COLO829 (cell line): ENCODE data around the gene SNW1.
A peak's percentile ranks its signal among the peaks of the same experiment; 100 is the strongest.
"Not testable (repeated sequence)": the region's sequence is repeated elsewhere in the genome, so short reads cannot be mapped to it uniquely, and the experiment has no call there.

Experiments used
- DNase-seq: peaks from one replicate; pipeline ENCODE4 v3.0.0; 2012; ENCODE audit warnings: low spot score

SNW1 gene

DNA sequence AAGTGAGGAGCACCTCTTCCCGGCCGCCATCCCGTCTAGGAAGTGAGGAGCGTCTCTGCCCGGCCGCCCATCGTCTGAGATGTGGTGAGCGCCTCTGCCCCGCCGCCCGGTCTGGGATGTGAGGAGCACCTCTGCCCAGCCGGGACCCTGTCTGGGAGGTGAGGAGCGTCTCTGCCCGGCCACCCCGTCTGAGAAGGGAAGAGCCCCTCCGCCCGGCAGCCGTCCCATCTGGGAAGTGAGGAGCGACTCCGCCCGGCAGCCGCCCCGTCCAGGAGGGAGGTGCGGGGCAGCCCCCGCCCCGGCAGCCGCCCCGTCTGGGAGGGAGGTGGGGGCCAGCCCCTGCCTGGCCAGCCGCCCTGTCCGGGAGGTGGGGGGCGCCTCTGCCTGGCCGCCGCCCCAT, 13.5 kb downstream of the SNW1 start:
- not testable (repeated sequence) for DNase-seq

DNA sequence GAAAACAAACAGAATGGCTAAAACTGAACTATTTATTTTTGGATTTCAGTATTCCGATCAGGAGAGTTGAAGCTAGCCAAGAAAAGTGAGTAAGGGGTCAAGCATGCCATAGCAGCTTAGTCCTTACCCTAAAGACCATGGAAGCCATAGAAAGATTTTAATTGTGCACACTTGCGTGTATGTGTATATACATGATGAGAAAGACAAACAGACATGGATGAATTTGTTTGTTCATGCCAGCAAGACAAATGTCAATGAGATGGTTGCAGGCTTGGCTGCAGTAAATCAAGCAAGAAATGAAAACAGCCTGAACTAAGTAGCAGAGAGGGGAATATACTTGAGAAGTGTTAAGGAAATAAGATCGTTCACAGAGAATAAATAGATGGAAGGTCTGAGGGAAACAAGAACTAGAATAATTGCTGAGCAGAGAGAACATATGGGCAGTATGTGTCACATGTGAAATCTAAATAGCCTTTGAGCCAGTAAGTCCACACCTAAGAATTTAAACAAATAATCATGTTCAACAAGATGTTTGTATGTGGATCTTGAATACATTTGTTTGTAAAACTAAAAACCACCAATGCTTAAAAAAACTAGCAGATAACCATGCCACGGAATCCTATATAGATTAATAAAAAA, 14.8 kb downstream of the SNW1 start:
- DNase-seq, result no peak

DNA sequence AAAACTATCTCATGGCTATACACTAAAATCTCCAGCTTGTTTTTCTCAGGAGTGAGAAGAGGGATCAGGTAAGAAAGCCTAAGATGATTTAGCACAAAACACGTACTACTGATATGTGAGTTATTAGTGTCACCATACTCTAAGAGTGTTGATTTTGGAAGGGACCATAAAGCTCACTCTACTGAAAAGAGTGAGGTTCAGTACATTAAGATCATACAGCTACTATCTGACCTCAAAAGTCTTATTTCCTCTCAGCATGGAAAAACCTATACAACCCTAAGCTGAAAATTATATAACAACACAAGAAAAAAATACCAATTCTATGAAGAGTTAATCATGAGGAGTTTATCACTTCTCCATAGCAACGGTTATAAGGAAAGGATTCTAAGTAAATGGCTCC, 19.5 kb downstream of the SNW1 start:
- no peak for DNase-seq

DNA sequence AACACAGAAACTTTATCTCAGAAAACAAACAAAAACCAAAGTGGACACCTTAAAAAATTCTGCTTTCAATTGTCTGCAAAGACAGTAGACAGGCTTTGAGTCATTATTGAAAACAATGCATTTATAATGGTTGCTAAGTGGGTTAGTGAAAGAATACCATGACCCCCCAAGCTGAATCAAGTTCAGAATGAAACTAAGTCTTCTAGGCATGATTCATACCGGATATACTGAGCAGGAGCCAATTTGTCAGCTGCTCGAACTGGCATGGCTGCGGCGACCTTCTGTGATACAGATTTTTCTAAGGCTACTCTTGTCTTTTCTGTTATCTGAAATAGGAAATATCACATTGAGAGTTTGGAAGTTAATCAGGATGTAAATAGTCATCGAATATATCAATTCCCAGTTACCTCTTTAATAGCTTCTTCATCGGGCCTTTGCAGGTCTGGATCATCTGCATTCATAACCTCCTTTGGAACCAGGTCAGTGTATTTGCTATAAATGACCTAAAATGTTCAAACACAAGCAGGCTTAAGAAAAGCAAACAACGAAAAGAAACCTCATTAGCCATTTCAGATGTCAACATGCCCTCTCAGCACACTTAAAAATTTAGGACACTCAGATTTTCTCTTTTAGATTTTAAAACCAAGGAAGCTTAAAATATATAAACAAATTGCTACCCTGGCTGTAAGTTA, 22.3 kb downstream of the SNW1 start:
- DNase-seq, result peak; percentile 54

DNA sequence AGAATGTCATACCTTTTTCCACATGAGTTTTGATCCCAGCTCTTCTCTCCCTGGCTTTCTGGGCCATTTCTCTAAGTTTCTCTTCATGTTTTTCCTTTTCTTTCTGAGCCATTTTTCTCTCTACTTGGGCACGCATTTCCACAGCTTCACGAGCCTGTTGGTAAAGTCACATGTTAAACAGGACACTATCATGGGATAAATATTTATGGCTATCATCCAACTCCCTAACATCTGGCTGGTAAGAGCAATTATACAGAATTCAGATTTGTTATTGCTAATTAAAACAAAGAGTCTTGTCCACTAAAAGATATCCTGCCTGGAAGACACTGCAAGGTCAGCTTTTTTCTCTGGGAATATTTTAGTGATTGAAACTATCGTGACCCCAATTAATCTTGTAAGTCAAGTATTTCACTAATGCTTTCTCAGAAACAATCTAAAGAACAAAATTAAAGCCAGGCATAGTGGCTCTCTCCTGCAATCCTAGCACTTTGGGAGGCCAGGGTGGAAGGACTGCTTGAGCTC, 29.9 kb downstream of the SNW1 start:
- no peak for DNase-seq

DNA sequence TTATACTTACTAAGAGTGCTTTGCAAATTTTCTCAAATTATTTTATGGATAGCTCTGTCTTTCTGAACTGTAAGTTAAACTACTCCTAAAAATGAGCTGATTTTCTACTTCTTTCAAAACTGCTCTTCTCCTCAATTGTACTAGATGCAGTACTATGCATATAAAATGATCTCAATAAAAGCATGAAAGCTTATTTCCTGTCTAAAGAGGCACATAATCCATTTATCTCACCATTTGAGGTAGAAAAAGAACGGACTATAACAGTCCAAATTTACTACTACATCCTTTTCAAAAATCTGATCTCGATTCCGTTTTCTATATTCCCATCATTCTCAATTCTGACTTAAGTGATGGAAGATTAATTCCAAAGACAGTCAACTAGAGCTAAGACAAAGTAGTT, 38.7 kb downstream of the SNW1 start:
- DNase-seq, result no peak

DNA sequence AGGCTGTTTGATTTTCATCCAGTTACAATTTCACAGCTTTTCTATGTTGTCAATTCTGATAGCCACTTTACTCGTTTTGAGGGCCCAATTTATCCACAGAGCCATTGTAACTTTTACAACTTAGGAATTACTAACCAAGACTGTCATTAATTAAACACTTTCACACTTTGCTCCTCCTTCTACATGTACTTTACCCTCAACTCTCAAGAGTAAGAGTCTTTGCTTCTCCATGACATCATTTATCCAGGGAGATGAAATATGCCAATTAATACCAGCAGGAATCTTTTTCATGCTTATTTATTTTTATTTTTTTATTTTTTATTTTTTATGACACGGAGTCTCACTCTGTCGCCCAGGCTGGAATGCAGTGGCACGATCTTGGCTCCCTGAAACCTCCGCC, 39.5 kb downstream of the SNW1 start:
- no peak for DNase-seq

DNA sequence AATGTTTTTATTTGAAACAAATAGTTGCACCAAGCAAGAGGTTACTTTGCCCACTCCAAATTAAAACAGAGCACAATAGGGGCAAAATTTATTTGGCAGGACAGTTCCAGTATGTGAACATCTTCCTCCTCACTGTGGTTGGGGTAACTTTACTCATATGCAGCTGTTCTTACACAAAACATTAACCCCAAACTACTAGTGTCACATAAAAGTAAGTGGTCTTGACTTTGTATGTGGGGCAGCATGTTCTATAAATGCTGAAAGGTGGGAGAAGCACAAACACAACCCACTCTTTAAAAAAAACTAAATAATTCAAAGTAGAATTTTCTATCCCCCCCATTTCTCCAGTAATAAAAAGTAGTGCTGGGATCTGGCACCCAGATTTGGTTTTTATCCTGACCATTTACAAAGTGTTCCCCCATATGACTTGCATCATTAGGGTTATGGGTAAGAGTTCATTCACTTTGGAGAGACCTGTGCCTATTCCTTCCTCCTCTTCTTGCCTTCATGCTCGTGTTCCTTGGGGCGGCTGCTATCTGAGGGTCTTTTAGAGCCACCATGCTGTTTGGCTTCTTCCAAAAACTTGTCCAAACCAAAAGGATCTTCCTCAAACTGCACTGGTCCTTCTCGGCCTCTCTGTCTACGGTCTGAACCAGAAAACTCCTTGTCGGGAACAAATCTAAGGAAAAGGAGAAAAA, 43.2 kb downstream of the SNW1 start:
- DNase-seq, result no peak

DNA sequence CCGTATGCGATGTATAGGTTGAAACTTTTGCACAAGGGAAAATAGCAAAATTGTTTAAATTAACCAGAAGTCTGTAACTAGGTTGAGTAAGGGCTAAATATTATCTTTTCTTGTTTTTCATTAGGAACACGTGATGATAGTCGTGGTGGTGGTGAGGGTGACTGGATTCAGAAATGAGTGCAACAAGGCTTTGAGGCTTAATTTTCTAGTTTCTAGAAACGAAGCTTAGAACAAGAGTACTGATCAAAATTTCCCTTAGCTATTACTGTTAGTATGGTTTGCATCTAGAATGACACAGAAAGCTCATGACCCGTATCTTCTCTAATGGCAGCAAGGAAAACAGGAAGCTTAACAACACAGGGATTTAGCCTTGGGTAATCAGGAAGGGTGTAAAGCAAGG, 46.0 kb downstream of the SNW1 start:
- no peak for DNase-seq

DNA sequence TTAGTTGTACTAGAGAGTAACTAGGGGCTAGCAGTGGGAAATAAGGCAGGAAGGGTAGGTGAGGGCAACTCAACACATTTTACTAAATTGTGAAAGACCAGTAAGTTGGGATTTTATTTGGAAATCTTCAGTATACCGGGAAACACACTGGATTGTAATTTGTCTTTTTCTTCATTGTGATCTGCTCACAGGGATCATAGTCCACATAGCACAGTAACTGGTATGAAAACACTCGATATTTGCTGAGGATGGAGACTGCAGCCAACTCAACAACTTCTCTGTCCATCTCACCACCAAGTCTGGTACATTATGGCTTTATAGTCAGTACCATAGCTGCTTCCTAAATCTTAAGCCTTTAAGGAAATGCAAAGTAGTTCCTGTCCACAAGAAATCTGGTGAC, 50.6 kb downstream of the SNW1 start:
- no peak for DNase-seq

DNA sequence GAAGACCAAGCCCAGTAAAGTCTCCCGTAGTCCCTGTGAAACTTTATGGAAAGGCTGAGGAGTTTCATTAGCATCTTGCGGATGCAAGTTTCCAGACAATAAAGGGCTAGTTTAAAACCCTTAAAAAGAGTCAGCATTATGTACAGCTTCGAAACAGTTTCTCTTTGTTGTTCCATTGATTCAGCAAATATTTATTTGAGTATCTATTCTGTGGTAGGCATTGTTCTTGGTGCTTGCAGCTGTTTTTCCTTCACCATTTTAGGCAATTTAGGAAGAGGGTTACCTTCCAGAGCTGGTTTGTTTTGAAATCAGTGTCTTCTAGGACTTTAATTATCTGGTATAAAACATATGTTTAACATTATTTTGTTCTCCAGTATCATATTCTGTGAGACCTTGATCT, 51.5 kb downstream of the SNW1 start:
- peak; percentile 34 for DNase-seq

DNA sequence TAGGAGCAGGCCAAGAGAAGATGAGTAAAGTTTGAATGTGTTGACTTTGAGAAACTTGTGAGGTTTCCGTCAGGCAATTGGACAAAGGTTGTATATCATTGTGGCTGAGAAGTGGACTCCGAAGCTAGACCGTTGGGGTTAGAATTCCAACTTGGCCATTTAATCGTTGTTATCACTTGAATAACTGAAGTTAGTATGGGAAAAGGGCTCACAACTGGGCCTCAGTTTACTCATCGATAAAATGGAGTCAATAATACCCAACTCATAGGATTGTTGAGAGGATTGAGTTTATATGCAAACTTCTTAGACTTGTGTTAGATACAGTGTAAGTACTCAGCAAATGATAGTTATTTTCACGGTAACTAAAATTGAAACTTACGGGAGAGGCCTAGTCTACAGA, 52.2 kb downstream of the SNW1 start:
- no peak for DNase-seq

DNA sequence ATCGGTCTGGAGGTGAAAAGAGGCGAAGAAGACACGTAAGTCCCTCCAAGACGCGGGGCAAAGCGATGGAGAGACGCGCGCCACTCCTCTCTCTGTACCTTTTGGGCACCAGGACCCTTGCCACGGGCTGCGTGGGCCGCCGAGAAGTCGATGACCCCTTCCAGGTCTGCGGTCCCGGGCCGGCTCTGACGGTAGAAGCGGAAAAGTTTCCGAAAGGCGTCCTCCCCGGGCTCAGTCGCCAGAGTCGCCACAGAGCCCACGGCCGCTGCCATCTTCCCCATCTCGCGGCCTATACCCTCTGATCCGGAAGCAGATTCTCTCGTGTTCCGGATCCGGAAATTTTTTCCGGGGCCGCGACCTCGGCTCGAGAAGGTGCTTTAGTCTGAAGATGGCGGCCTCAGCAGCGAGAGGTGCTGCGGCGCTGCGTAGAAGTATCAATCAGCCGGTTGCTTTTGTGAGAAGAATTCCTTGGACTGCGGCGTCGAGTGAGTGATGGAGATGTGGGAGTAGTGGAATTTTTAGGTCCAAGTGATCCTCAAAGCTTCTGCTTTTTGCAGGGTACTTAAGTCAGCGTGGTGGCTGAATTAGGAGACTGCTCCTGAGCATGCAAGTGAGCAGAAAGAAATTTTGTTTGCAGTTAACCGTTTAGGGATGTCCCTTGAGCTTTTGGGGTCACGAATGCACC, 53.1 kb downstream of the SNW1 start, which contains the start of the genes ALKBH1 and SLIRP:
Gene ALKBH1 (minus strand): TSS at position 300 of the 685 bp plus-strand sequence. CDS start 19 bp downstream, at position 281.
Gene SLIRP (plus strand): TSS at position 380 of the 685 bp plus-strand sequence. CDS start 9 bp downstream, at position 389.
- peak; percentile 87 for DNase-seq

DNA sequence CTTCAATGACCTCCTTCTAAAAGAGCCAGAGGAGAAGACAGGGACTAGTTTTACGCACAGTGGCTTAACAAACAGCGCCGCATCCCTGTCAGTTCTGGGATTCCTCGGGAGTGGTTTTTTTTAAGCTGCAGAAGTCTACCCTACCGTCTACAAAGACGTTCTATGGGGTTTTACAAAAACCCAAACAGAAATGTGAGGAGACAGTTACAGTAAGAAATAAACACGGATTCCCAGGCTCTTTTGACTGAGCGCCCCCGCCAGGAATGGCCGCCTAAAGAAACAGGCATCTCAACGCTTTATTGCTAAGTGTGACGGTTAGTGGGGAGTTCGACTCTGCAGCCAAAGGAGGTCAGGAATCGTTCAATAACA, 53.6 kb downstream of the SNW1 start:
- peak; percentile 55 for DNase-seq

DNA sequence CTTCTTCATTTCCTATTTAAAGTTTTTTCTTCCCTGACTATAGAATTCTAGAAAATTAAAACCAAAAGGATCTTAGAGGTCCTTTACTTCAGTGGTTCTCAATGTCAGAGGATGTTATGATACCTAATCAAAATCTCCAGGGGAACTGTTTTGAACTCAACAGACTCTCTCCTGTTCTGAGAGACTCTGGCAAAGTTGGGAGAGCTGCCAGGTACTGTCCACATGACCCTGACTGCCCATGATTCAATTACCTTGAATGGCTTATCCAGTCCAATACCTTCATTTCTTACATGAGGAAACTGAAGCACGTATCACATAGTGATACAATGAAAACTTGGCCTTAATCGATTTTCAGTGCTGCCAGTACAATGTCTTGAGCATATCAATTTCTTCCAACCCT, 69.7 kb downstream of the SNW1 start:
- peak; percentile 45 for DNase-seq

DNA sequence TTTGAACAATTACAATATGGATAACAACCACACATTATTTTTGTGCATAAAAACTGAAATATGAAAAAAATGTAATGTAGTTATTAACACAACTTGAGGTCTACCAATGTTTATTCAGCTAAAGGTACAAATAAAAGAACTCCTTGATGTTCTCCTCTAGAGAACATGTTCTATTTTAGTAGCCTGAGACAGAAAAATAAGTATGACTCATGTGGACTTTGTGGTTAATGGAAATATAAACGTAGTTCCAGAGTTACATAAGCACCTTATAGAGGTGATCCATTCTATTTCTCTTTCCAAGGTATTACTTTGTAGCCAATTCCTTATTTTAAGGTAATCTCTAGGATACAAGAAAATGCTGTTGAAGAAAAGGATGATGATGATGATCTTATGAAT, 78.8 kb downstream of the SNW1 start:
- no peak for DNase-seq

DNA sequence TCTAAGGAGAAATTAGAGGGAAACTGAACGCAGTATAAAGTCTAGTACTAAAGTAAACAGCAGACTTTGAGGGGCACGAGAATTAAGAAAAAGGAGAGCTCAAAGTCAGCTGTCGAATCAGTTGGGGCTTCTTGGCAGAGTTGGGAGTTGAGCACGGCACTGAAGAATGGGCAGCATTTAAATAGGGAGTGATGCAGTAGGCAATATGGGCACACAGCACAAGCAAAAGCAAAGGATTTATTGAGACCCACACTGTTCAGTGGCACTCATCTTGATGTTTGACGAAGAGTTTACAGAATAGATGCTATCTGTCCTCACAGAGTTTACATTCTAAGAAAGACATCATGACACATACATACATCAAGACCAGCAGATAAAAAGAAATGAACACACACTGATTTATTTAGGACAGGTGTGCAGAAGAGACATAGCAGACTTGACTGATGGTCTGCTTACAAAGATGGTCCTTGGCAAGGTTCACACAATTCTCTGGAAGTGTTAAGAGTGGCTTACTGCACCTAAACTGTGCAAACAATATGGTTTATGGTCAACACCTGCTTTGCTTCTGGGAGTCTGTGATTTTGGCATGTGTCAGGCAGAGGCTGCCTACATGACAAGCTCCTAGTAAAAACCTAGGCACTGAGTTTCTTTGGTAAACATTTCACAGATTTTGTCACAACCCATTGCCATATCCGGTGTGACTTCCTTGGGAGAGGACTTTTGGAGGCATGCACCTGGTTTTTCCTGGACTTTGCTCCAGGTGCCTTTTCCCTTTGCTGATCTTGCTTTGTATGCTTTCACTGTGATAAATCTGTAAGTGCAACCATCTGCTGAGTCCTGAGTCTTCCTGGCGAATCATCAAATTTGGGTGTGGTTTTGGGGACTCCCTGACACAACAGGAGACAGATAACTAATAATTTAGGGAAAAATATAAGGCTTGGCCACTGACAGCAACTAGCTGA, 79.5 kb downstream of the SNW1 start:
- DNase-seq, result no peak

DNA sequence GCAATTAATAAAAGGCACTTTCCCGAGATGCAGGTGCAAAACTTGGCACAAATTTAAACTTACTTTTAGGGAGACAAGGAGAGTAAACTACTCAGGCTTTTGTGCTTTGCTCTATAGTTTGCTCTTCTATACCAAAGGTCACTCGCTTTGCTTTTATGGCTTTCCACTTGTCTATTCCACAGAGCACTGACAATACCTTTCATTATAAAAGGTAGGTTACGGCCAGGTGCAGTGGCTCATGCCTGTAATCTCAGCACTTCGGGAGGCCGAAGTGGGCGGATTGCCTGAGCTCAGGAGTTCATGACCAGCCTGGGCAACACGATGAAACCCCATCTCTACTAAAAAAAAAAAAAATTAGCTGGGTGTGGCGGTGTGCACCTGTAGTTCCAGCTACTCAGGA, 86.0 kb downstream of the SNW1 start:
- no peak for DNase-seq

DNA sequence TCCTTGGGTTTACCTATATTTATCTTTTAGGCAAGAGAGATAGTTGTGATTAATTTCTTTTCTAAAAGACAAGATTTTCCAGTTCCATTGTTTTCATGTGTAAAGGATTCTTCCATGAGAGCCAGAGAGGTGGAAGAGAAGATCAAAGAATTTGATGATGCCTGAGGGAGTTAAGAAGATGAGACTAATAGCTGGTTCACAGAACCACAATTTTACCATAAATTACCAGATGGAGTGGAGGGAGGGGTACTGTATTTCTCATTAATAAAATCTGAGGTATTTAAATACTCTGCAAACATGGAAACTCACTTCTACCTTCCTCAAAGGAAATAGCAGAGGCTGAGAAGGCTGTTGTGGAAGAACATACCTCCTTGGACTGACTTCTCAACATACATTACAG, 87.8 kb downstream of the SNW1 start:
- no peak for DNase-seq
